K562 (cell line): ENCODE results near the gene PPY. TPM values are rescaled to one million over a fixed set of nuclear protein-coding genes. Genes with fewer than 3 reads are reported as not detected.

ENCODE experiments used
- CBFA2T2 ChIP-seq: fragments of 450-650 bp; conservative IDR thresholded peaks from 2 replicates; pipeline ENCODE4 v1.6.1; 2017; ENCODE audit warnings: mild to moderate bottlenecking
- HEY1 ChIP-seq: fragments of 250-450 bp; sonication (Bioruptor Pico); IDR thresholded peaks from 2 replicates; pipeline ENCODE4 v1.5.0; 2020; ENCODE audit warnings: mild to moderate bottlenecking, moderate library complexity, borderline replicate concordance
- HOMEZ ChIP-seq: fragments of 250-450 bp; sonication (Bioruptor Pico); IDR thresholded peaks from 2 replicates; pipeline ENCODE4 v1.4.0; 2020; ENCODE audit warnings: mild to moderate bottlenecking, moderate library complexity
- PCBP1 ChIP-seq: fragments of 200-400 bp; formaldehyde crosslinking; IDR thresholded peaks from 2 replicates; pipeline ENCODE4 v1.6.1; 2018; ENCODE audit warnings: mild to moderate bottlenecking, low read depth, low read length; ENCODE audit not compliant: poor library complexity, severe bottlenecking
- SNRNP70 ChIP-seq: fragments of 200-400 bp; formaldehyde crosslinking; optimal IDR thresholded peaks from 2 replicates; pipeline ENCODE3; 2017; ENCODE audit warnings: low read depth, low read length
- TSHZ1 ChIP-seq: fragments of 250-450 bp; sonication (Bioruptor Pico); IDR thresholded peaks from 2 replicates; pipeline ENCODE4 v1.4.0; 2020; ENCODE audit warnings: mild to moderate bottlenecking, moderate library complexity
- ZNF197 ChIP-seq: fragments of 200-800 bp; sonication (Bioruptor generic); IDR thresholded peaks from 2 replicates; pipeline ENCODE4 v1.6.1; 2016; ENCODE audit warnings: low read depth, missing genetic modification characterization, missing compliant biosample characterization
- ZNF324 ChIP-seq: fragments of 250-450 bp; sonication (Bioruptor Pico); IDR thresholded peaks from 2 replicates; pipeline ENCODE4 v1.4.0; 2020; ENCODE audit warnings: mild to moderate bottlenecking
- ZNF778 ChIP-seq: fragments of 450-650 bp; formaldehyde crosslinking; IDR thresholded peaks from 2 replicates; pipeline ENCODE4 v1.4.0; 2020; ENCODE audit warnings: mild to moderate bottlenecking, moderate library complexity
- polyA plus RNA-seq, 8 experiments: library from polyadenylated mRNA; depleted of rRNA in 4 of 8; stranded (reverse) in 5 of 8; unstranded in 3 of 8; fragments of >200 nt; fragmentation: Nextera tagmentation in 2 of 8; fragmentation: Illumina TruSeq in 1 of 8; extraction: Ambion mirVana in 2 of 8; extraction: Trizol in 1 of 8; gene quantifications; 2 replicates each; pipeline versions ENCODE4 v1.2.1 to v1.2.3, GENCODE V29; 2011 to 2014; ENCODE audit warnings: inconsistent platforms in 1 of 8, missing spikeins in 1 of 8
- total RNA-seq, 7 experiments: library from RNA; depleted of rRNA in 6 of 7; stranded (reverse); fragments of >200 nt in 6 of 7; fragmentation: Illumina TruSeq in 2 of 7; extraction: Trizol in 2 of 7; gene quantifications; 2 replicates each; pipeline versions ENCODE4 v1.2.1 to v1.2.3, GENCODE V29; 2011 to 2021; ENCODE audit warnings: low replicate concordance in 1 of 7

PPY gene
- total and polyA plus RNA-seq, 9 of the 15 experiments (the other 6 are each of a cell fraction or from before 2014, with no cell fraction given) = not detected

- TF ChIP-seq TSHZ1 (CRISPR knock-in tag) (peak; percentile 79; the same call in 1 of the 2 replicates), ZNF197 (CRISPR knock-in tag) (0 out of 2 replicates have a peak, but pooled peaks have one; percentile 57), HOMEZ (CRISPR knock-in tag) (peak; percentile 81; the same call in 1 of the 2 replicates), ZNF778 (no peak), ZNF324 (CRISPR knock-in tag) (no peak), SNRNP70 (no peak), HEY1 (CRISPR knock-in tag) (no peak), PCBP1 (no peak), CBFA2T2 (no peak)
Measured at GRCh38 chr17:43945074-43945829, 3.0 kb upstream of the PPY start (continued).
